Neural cell (in vitro differentiated cells): Measurements from ENCODE around the gene STK32B. TPM values are rescaled to one million over a fixed set of nuclear protein-coding genes. Genes with fewer than 3 reads are reported as not detected.

Source experiments
- H2AFZ ChIP-seq: fragments of 200-600, 300-800 bp; sonication (generic), shearing (Covaris generic); 2 replicates; pipeline ENCODE4 v1.6.0; 2014; ENCODE audit warnings: low read depth, mild to moderate bottlenecking, antibody characterized with exemption, low read length, moderate library complexity
- H3F3A ChIP-seq: fragments of 200-600 bp; shearing (Covaris generic); 2 replicates; pipeline ENCODE4 v1.6.1; 2016; ENCODE audit warnings: mild to moderate bottlenecking, moderate library complexity, mixed read lengths, antibody characterized with exemption, low read length; ENCODE audit not compliant: insufficient read depth, poor library complexity, severe bottlenecking
- H3K27ac ChIP-seq: fragments of 200-600, 300-800 bp; sonication (generic), shearing (Covaris generic); 2 replicates; pipeline ENCODE4 v1.5.1; 2014; ENCODE audit warnings: mild to moderate bottlenecking, low read length, moderate library complexity
- H3K27me3 ChIP-seq: fragments of 300-800, 200-600 bp; sonication (generic), shearing (Covaris generic); 2 replicates; pipeline ENCODE4 v1.6.0; 2014; ENCODE audit warnings: mild to moderate bottlenecking, low read depth, low read length, moderate library complexity; ENCODE audit not compliant: insufficient read depth
- H3K36me3 ChIP-seq: fragments of 300-800, 200-600 bp; sonication (generic), shearing (Covaris generic); 2 replicates; pipeline ENCODE4 v1.5.1; 2014; ENCODE audit warnings: mild to moderate bottlenecking, antibody characterized with exemption, low read length, moderate library complexity; ENCODE audit not compliant: insufficient read depth
- H3K4me2 ChIP-seq: fragments of 300-800, 200-600 bp; sonication (generic), shearing (Covaris generic); 2 replicates; pipeline ENCODE4 v1.6.0; 2014; ENCODE audit warnings: mild to moderate bottlenecking, low read length
- H3K4me3 ChIP-seq: fragments of 300-800, 200-600 bp; sonication (generic), shearing (Covaris generic); 2 replicates; pipeline ENCODE4 v1.5.1; 2014; ENCODE audit warnings: mild to moderate bottlenecking, low read length, moderate library complexity
- H3K79me2 ChIP-seq: fragments of 200-600 bp; shearing (Covaris generic); replicated peaks from 2 replicates; pipeline ENCODE4 v1.6.0; 2014; ENCODE audit warnings: mild to moderate bottlenecking, low read length, moderate library complexity; ENCODE audit not compliant: insufficient read depth
- H3K9ac ChIP-seq: fragments of 300-800, 200-600 bp; sonication (generic), shearing (Covaris generic); 2 replicates; pipeline ENCODE4 v1.6.1; 2016; ENCODE audit warnings: mild to moderate bottlenecking, low read length, mixed read lengths
- H3K9me2 ChIP-seq: fragments of 200-600 bp; shearing (Covaris generic); 2 replicates; pipeline ENCODE4 v1.6.1; 2016; ENCODE audit warnings: mild to moderate bottlenecking, low read length, mixed read lengths; ENCODE audit not compliant: insufficient read depth
- H3K9me3 ChIP-seq: fragments of 200-600, 300-800 bp; sonication (generic), shearing (Covaris generic); 2 replicates; pipeline ENCODE4 v1.6.1; 2016; ENCODE audit warnings: mild to moderate bottlenecking, mixed run types, low read length, moderate library complexity, mixed read lengths
- H4K20me1 ChIP-seq: fragments of 200-600 bp; shearing (Covaris generic); 2 replicates; pipeline ENCODE4 v1.6.1; 2016; ENCODE audit warnings: mild to moderate bottlenecking, mixed run types; ENCODE audit not compliant: insufficient read depth
- CTCF ChIP-seq: fragments of 450-650 bp; IDR thresholded peaks from 2 replicates; pipeline ENCODE4 v1.5.1; 2014; ENCODE audit warnings: antibody characterized with exemption, mild to moderate bottlenecking, moderate library complexity; ENCODE audit not compliant: poor library complexity, severe bottlenecking
- EP300 ChIP-seq: fragments of 450-650 bp; conservative IDR thresholded peaks from 2 replicates; pipeline ENCODE4 v1.6.1; 2014; ENCODE audit warnings: antibody characterized with exemption, mild to moderate bottlenecking, moderate library complexity; ENCODE audit not compliant: poor library complexity, severe bottlenecking
- EZH2 ChIP-seq: fragments of 200-600, 300-800 bp; shearing (Covaris generic), sonication (generic); IDR thresholded peaks from 2 replicates; pipeline ENCODE4 v1.6.1; 2014; ENCODE audit warnings: antibody characterized with exemption, low read length, borderline replicate concordance, mild to moderate bottlenecking; ENCODE audit not compliant: insufficient read depth, poor library complexity, severe bottlenecking
- MXI1 ChIP-seq: fragments of 450-650 bp; conservative IDR thresholded peaks from 2 replicates; pipeline ENCODE4 v1.6.1; 2014; ENCODE audit warnings: antibody characterized with exemption, mild to moderate bottlenecking; ENCODE audit not compliant: poor library complexity, severe bottlenecking
- POLR2AphosphoS5 ChIP-seq: IDR thresholded peaks from 2 replicates; pipeline ENCODE4 v1.6.1; 2012
- RAD21 ChIP-seq: fragments of 450-650 bp; conservative IDR thresholded peaks from 2 replicates; pipeline ENCODE4 v1.6.1; 2014; ENCODE audit warnings: antibody characterized with exemption, mild to moderate bottlenecking, moderate library complexity
- REST ChIP-seq: IDR thresholded peaks from 2 replicates; pipeline ENCODE4 v1.6.1; 2012; ENCODE audit warnings: borderline replicate concordance
- SMC3 ChIP-seq: fragments of 450-650 bp; conservative IDR thresholded peaks from 2 replicates; pipeline ENCODE4 v1.6.1; 2014; ENCODE audit warnings: antibody characterized with exemption, mild to moderate bottlenecking, moderate library complexity; ENCODE audit not compliant: poor library complexity
- TAF1 ChIP-seq: IDR thresholded peaks from 2 replicates; pipeline ENCODE4 v1.6.1; 2012; ENCODE audit warnings: low read depth
- polyA plus RNA-seq: library from polyadenylated mRNA; depleted of rRNA; stranded (reverse); fragments of >200 nt; gene quantifications from 2 replicates; pipeline ENCODE4 v1.2.3, GENCODE V29; 2014

Gene STK32B
- polyA plus RNA-seq, 1 donor from 2014 or later: 42.8 TPM

GRCh38 chr4:5122114-5122513 is 70.8 kb downstream of the STK32B start:
- Histone ChIP-seq H3K9ac (no peak overlapping the region), H2AFZ (no peak overlapping the region), H3K4me2 (no peak overlapping the region), H3K79me2 (no peaks in the 10 kb centered on the region), H3K9me3 (no peaks in the 10 kb centered on the region), H3K27me3 (no peaks in the 10 kb centered on the region), H3K4me3 (no peak overlapping the region), H4K20me1 (no peaks in the 10 kb centered on the region), H3K27ac (no peak overlapping the region), H3K36me3 (no peaks in the 10 kb centered on the region), H3F3A (no peaks in the 10 kb centered on the region), H3K9me2 (no peaks in the 10 kb centered on the region)
- TF ChIP-seq REST: no peak
- TF ChIP-seq TAF1: no peak
- no peak for TF ChIP-seq EZH2
- no peak for TF ChIP-seq EP300
- TF ChIP-seq CTCF: no peak
- TF ChIP-seq RAD21: no peak
- no peak for TF ChIP-seq SMC3

DNA sequence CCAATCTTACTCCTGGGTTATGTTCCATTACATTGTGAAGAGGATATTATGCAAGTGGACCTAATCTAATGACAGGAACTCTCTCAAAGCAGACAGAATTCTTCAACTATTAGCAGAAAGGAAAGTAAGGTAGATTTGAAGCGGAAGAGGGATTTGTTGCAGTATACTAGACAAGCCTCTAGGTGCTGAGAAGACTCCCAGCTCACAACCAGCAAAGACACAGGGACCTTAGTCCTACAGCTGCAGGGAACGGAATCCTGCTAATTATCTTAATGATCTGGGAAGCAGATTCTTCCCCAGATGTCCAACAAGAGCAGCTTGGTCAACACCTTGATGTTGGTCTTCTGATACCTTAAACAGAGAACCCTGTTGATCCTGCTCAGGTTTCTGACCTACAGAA is 73.6 kb downstream of the STK32B start:
- Histone ChIP-seq H3K27ac (no peak overlapping the region), H3K4me2 (no peak overlapping the region), H3K4me3 (no peak overlapping the region), H3K27me3 (no peaks in the 10 kb centered on the region), H3K79me2 (no peaks in the 10 kb centered on the region), H2AFZ (no peak overlapping the region), H3K9me2 (no peaks in the 10 kb centered on the region), H4K20me1 (no peaks in the 10 kb centered on the region), H3F3A (no peaks in the 10 kb centered on the region), H3K36me3 (no peaks in the 10 kb centered on the region), H3K9ac (no peak overlapping the region), H3K9me3 (no peaks in the 10 kb centered on the region)
- no peak for TF ChIP-seq REST
- no peak for TF ChIP-seq EZH2
- TF ChIP-seq SMC3: no peak
- no peak for TF ChIP-seq POLR2AphosphoS5
- TF ChIP-seq MXI1: no peak
- no peak for TF ChIP-seq CTCF
- TF ChIP-seq EP300: no peak
- TF ChIP-seq TAF1: no peak
- TF ChIP-seq RAD21: no peak
